ENCODE results near the gene DCC. TPM values are rescaled to one million over a fixed set of nuclear protein-coding genes. Genes with fewer than 3 reads are reported as not detected.
"Not testable (repeated sequence)": the region's sequence is repeated elsewhere in the genome, so short reads cannot be mapped to it uniquely, and the experiment has no call there.

The DCC gene
- total RNA-seq, 1 donor from 2014 or later, result not detected

- peaks cover 8% of the 10 kb centered on the region for H3K9me3 Mint-ChIP-seq (ENCODE audit: low read depth)
- no peak for DNase-seq (ENCODE audit: low spot score)
- no peaks in the 10 kb centered on the region for H3K27me3 Mint-ChIP-seq (ENCODE audit: low read depth)
- no peaks in the 10 kb centered on the region for H3K36me3 Mint-ChIP-seq (ENCODE audit: low read depth)
- TF ChIP-seq CTCF (IDR thresholded peaks at IDR 0.05), result no peak
- H3K4me3 Mint-ChIP-seq (ENCODE audit: unreplicated experiment), result no peak overlapping the region
- no peaks in the 10 kb centered on the region for H3K4me1 Mint-ChIP-seq (ENCODE audit: low read depth)
- H3K27ac Mint-ChIP-seq (ENCODE audit: unreplicated experiment), result no peak overlapping the region
Observed at GRCh38 chr18:52363861-52364260, 23.9 kb downstream of the DCC start.

DNA sequence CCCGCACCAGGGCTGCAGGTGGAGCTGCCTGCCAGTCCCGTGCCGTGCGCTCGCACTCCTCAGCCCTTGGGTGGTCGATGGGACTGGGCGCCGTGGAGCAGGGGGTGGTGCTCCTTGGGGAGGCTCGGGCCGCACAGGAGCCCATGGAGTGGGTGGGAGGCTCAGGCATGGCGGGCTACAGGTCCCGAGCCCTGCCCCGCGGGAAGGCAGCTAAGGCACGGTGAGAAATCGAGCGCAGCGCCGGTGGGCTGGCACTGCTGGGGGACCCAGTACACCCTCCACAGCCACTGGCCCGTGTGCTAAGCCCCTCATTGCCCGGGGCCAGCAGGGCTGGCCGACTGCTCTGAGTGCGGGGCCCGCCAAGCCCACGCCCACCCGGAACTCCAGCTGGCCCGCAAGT, 26.9 kb downstream of the DCC start:
- not testable (repeated sequence) for H3K27ac Mint-ChIP-seq (ENCODE audit: unreplicated experiment); H3K27me3 Mint-ChIP-seq (ENCODE audit: low read depth)

GRCh38 chr18:52367953-52368742, 28.2 kb downstream of the DCC start:
- TF ChIP-seq CTCF (IDR thresholded peaks at IDR 0.05), result no peak
- H3K4me3 Mint-ChIP-seq (ENCODE audit: unreplicated experiment), result no peak overlapping the region
- H3K36me3 Mint-ChIP-seq (ENCODE audit: low read depth), result no peaks in the 10 kb centered on the region
- no peak for DNase-seq (ENCODE audit: low spot score)
- no peaks in the 10 kb centered on the region for H3K4me1 Mint-ChIP-seq (ENCODE audit: low read depth)
- H3K27ac Mint-ChIP-seq (ENCODE audit: unreplicated experiment), result no peak overlapping the region
- H3K9me3 Mint-ChIP-seq (ENCODE audit: low read depth), result peaks cover 12% of the 10 kb centered on the region
- no peaks in the 10 kb centered on the region for H3K27me3 Mint-ChIP-seq (ENCODE audit: low read depth)

More for the DNA sequence above, 26.9 kb downstream of the DCC start:
- not testable (repeated sequence) for H3K4me1 Mint-ChIP-seq (ENCODE audit: low read depth); H3K36me3 Mint-ChIP-seq (ENCODE audit: low read depth); H3K9me3 Mint-ChIP-seq (ENCODE audit: low read depth); H3K4me3 Mint-ChIP-seq (ENCODE audit: unreplicated experiment); DNase-seq (ENCODE audit: low spot score)

DNA sequence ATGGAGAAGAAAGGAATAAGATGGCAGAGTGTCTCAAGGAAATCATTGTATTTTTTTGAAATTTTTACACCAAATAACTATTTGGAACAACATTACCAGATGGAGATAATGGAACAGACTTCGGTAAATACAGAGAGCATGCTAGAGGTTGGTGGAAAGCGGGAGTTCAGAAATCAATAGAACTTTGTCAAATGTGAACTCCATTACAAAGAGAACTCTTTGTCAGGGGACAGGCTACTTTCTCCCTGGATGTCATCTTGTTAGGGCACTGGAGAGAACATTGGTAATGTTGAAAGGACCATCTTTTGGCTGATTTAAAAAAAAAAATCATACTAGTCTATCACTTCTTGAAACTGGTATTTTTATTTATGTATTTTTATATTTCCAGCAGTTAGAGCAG, 30.8 kb downstream of the DCC start:
- no peak for DNase-seq (ENCODE audit: low spot score)
- Mint-ChIP-seq H3K36me3 (ENCODE audit: low read depth) (no peaks in the 10 kb centered on the region), H3K27ac (ENCODE audit: unreplicated experiment) (no peak overlapping the region), H3K4me3 (ENCODE audit: unreplicated experiment) (no peak overlapping the region), H3K27me3 (ENCODE audit: low read depth) (no peaks in the 10 kb centered on the region), H3K9me3 (ENCODE audit: low read depth) (peaks cover 10% of the 10 kb centered on the region), H3K4me1 (ENCODE audit: low read depth) (no peaks in the 10 kb centered on the region)
- TF ChIP-seq CTCF (IDR thresholded peaks at IDR 0.05), result no peak

DNA sequence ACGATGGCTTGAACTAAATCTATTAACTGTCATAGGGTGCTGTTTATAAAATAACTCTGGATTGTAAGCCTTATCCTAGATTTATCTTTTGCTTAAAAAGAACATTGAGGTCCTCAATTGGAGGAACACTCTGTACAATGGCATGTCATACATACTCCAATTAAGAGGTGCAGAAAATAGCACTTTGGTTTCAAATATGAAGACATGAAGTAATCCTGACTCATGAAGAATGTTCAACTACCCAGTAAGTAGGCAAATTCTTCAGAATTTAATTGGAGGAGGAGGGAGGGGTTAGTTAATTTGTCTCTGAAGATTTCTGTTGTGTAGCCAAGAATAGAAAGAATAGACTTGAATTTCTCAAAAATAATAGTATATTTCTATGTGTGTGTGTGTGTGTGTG, 36.1 kb downstream of the DCC start:
- Mint-ChIP-seq H3K4me1 (ENCODE audit: low read depth) (no peaks in the 10 kb centered on the region), H3K9me3 (ENCODE audit: low read depth) (peaks cover 5% of the 10 kb centered on the region), H3K27ac (ENCODE audit: unreplicated experiment) (no peak overlapping the region), H3K36me3 (ENCODE audit: low read depth) (no peaks in the 10 kb centered on the region), H3K4me3 (ENCODE audit: unreplicated experiment) (no peak overlapping the region), H3K27me3 (ENCODE audit: low read depth) (no peaks in the 10 kb centered on the region)
- no peak for TF ChIP-seq CTCF (IDR thresholded peaks at IDR 0.05)
- DNase-seq (ENCODE audit: low spot score), result no peak

GRCh38 chr18:52377094-52377493, 37.1 kb downstream of the DCC start:
- H3K36me3 Mint-ChIP-seq (ENCODE audit: low read depth), result no peaks in the 10 kb centered on the region

More at GRCh38 chr18:52377094-52377493, 37.1 kb downstream of the DCC start:
- no peak for DNase-seq (ENCODE audit: low spot score)
- H3K4me1 Mint-ChIP-seq (ENCODE audit: low read depth), result no peaks in the 10 kb centered on the region
- H3K9me3 Mint-ChIP-seq (ENCODE audit: low read depth), result peaks cover 5% of the 10 kb centered on the region
- H3K27ac Mint-ChIP-seq (ENCODE audit: unreplicated experiment), result no peak overlapping the region
- TF ChIP-seq CTCF (IDR thresholded peaks at IDR 0.05), result no peak
- no peaks in the 10 kb centered on the region for H3K27me3 Mint-ChIP-seq (ENCODE audit: low read depth)
- H3K4me3 Mint-ChIP-seq (ENCODE audit: unreplicated experiment), result no peak overlapping the region

Data from chondrocyte (in vitro differentiated cells).